Activated naive CD4-positive, alpha-beta T cell treated with anti-CD3 and anti-CD28 coated beads, Interleukin-2, amount 50 U/mL, for 24 hours (primary cell): Measurements from ENCODE around the gene ACE.

Experiments used
- H3K27ac Mint-ChIP-seq: one replicate; pipeline ENCODE4 v1.8.0; 2021; ENCODE audit warnings: mild to moderate bottlenecking, mixed read lengths
- H3K27me3 Mint-ChIP-seq: one replicate; pipeline ENCODE4 v1.8.0; 2021; ENCODE audit warnings: mixed read lengths
- H3K36me3 Mint-ChIP-seq: one replicate; pipeline ENCODE4 v1.8.0; 2021; ENCODE audit warnings: mixed read lengths
- H3K4me1 Mint-ChIP-seq: one replicate; pipeline ENCODE4 v1.8.0; 2021; ENCODE audit warnings: mixed read lengths
- H3K4me3 Mint-ChIP-seq: one replicate; pipeline ENCODE4 v1.8.0; 2021; ENCODE audit warnings: mild to moderate bottlenecking, mixed read lengths
- H3K9me3 Mint-ChIP-seq: one replicate; pipeline ENCODE4 v1.8.0; 2021; ENCODE audit warnings: mixed read lengths

ACE gene

DNA sequence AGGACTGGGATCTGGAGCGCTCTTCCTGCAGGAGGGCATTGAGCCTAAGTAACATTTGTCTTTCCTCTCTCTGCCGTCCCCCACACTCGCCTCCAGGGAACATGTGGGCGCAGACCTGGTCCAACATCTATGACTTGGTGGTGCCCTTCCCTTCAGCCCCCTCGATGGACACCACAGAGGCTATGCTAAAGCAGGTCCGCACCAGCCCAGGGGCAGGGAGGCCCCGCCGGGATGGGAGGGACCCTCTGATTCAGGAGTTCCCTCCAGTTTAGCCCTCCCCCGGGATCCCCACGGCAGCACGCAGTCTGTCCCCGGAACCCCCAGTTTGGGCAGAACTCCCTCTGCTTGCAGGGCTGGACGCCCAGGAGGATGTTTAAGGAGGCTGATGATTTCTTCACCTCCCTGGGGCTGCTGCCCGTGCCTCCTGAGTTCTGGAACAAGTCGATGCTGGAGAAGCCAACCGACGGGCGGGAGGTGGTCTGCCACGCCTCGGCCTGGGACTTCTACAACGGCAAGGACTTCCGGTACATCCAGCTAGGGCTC is 14.1 kb downstream of the ACE start:
- Mint-ChIP-seq H3K4me1 (no peaks in the 10 kb centered on the region), H3K9me3 (no peaks in the 10 kb centered on the region), H3K4me3 (no peak overlapping the region), H3K27me3 (no peaks in the 10 kb centered on the region), H3K36me3 (no peaks in the 10 kb centered on the region), H3K27ac (no peak overlapping the region)

- no peaks in the 10 kb centered on the region for H3K27me3 Mint-ChIP-seq
- H3K4me3 Mint-ChIP-seq: no peak overlapping the region
- no peak overlapping the region for H3K27ac Mint-ChIP-seq
- H3K9me3 Mint-ChIP-seq: no peaks in the 10 kb centered on the region
- no peaks in the 10 kb centered on the region for H3K4me1 Mint-ChIP-seq
- no peaks in the 10 kb centered on the region for H3K36me3 Mint-ChIP-seq
These were observed 14.6 kb downstream of the ACE start for GRCh38 chr17:63491413-63491812.

- Mint-ChIP-seq H3K4me1 (no peaks in the 10 kb centered on the region), H3K9me3 (no peaks in the 10 kb centered on the region), H3K4me3 (no peak overlapping the region), H3K27ac (no peak overlapping the region), H3K27me3 (no peaks in the 10 kb centered on the region), H3K36me3 (no peaks in the 10 kb centered on the region)
These were observed 15.2 kb downstream of the ACE start for GRCh38 chr17:63491977-63492618.

GRCh38 chr17:63492940-63493339 is 16.1 kb downstream of the ACE start:
- Mint-ChIP-seq H3K9me3 (no peaks in the 10 kb centered on the region), H3K27ac (no peak overlapping the region), H3K27me3 (no peaks in the 10 kb centered on the region), H3K36me3 (no peaks in the 10 kb centered on the region), H3K4me1 (no peaks in the 10 kb centered on the region), H3K4me3 (no peak overlapping the region)

- Mint-ChIP-seq H3K4me3 (no peak overlapping the region), H3K9me3 (no peaks in the 10 kb centered on the region), H3K27me3 (no peaks in the 10 kb centered on the region), H3K27ac (no peak overlapping the region), H3K36me3 (no peaks in the 10 kb centered on the region), H3K4me1 (no peaks in the 10 kb centered on the region)
These were observed 16.6 kb downstream of the ACE start for GRCh38 chr17:63493411-63493810.

DNA sequence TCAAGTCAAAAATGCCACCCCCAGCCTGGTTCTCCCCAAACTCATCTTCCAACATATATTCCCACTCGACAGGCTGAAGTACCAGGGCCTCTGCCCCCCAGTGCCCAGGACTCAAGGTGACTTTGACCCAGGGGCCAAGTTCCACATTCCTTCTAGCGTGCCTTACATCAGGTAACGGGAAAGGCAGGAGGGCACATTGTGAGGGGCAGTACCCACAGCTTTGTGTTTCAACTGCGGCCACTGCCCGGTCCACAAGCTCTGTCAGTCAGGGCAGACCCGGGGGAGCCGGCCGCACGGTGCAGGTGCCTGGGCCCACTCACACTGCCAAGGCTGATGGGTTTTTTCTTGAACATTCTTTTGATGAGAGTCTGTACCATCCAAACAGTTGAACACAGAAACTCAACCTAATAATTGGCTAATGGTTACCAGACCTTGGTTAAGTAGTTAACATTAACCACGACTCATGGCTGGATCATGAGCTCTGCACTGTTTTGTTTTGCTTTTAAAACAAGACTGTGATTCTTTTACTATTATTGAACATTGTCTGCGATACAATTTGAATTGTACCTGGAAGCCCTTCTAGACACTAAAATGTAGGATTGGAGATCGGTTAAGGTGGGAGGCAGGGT is 17.6 kb downstream of the ACE start:
- H3K9me3 Mint-ChIP-seq: no peaks in the 10 kb centered on the region
- no peaks in the 10 kb centered on the region for H3K4me1 Mint-ChIP-seq
- no peaks in the 10 kb centered on the region for H3K27me3 Mint-ChIP-seq
- H3K36me3 Mint-ChIP-seq: no peaks in the 10 kb centered on the region
- H3K4me3 Mint-ChIP-seq: no peak overlapping the region
- H3K27ac Mint-ChIP-seq: no peak overlapping the region

- H3K4me3 Mint-ChIP-seq: no peak overlapping the region
- H3K27me3 Mint-ChIP-seq: no peaks in the 10 kb centered on the region
- H3K9me3 Mint-ChIP-seq: no peaks in the 10 kb centered on the region
- no peak overlapping the region for H3K27ac Mint-ChIP-seq
- no peaks in the 10 kb centered on the region for H3K36me3 Mint-ChIP-seq
- no peaks in the 10 kb centered on the region for H3K4me1 Mint-ChIP-seq
These were observed 18.6 kb downstream of the ACE start for GRCh38 chr17:63495491-63495890.

- Mint-ChIP-seq H3K27ac (no peak overlapping the region), H3K4me1 (no peaks in the 10 kb centered on the region), H3K36me3 (no peaks in the 10 kb centered on the region), H3K9me3 (no peaks in the 10 kb centered on the region), H3K4me3 (no peak overlapping the region), H3K27me3 (no peaks in the 10 kb centered on the region)
These were observed 19.3 kb downstream of the ACE start for GRCh38 chr17:63496177-63496576.

DNA sequence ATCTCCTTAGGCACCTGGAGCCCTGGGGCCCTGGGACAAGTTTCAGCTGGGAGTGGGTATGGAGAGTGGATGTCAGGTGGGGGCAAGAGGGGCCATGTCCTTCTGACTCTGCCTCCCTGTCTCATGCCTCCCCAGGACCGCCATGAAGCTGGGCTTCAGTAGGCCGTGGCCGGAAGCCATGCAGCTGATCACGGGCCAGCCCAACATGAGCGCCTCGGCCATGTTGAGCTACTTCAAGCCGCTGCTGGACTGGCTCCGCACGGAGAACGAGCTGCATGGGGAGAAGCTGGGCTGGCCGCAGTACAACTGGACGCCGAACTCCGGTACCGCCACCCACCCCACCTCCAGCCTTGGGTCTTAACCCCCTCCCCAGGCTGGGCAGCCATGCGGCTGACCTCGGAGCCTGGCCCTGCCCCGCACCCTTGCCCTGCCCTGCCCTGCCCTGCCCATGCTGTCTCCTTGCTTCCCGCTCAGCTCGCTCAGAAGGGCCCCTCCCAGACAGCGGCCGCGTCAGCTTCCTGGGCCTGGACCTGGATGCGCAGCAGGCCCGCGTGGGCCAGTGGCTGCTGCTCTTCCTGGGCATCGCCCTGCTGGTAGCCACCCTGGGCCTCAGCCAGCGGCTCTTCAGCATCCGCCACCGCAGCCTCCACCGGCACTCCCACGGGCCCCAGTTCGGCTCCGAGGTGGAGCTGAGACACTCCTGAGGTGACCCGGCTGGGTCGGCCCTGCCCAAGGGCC is 20.0 kb downstream of the ACE start:
- Mint-ChIP-seq H3K27me3 (peaks cover 2% of the 10 kb centered on the region), H3K36me3 (no peaks in the 10 kb centered on the region), H3K4me1 (no peaks in the 10 kb centered on the region), H3K4me3 (no peak overlapping the region), H3K9me3 (no peaks in the 10 kb centered on the region), H3K27ac (no peak overlapping the region)

GRCh38 chr17:63497708-63498483 is 21.0 kb downstream of the ACE start:
- Mint-ChIP-seq H3K4me1 (no peaks in the 10 kb centered on the region), H3K27ac (no peak overlapping the region), H3K4me3 (no peak overlapping the region), H3K27me3 (peaks cover 2% of the 10 kb centered on the region), H3K36me3 (no peaks in the 10 kb centered on the region), H3K9me3 (no peaks in the 10 kb centered on the region)

- H3K4me1 Mint-ChIP-seq: no peaks in the 10 kb centered on the region
- H3K27me3 Mint-ChIP-seq: peaks cover 2% of the 10 kb centered on the region
- no peaks in the 10 kb centered on the region for H3K36me3 Mint-ChIP-seq
- H3K4me3 Mint-ChIP-seq: no peak overlapping the region
- H3K27ac Mint-ChIP-seq: no peak overlapping the region
- H3K9me3 Mint-ChIP-seq: no peaks in the 10 kb centered on the region
These were observed 21.9 kb downstream of the ACE start for GRCh38 chr17:63498626-63499195.

- no peaks in the 10 kb centered on the region for H3K36me3 Mint-ChIP-seq
- no peak overlapping the region for H3K4me3 Mint-ChIP-seq
- H3K27ac Mint-ChIP-seq: no peak overlapping the region
- no peaks in the 10 kb centered on the region for H3K9me3 Mint-ChIP-seq
- H3K4me1 Mint-ChIP-seq: no peaks in the 10 kb centered on the region
- H3K27me3 Mint-ChIP-seq: peaks cover 13% of the 10 kb centered on the region
These were observed 23.9 kb downstream of the ACE start for GRCh38 chr17:63500543-63501390.

DNA sequence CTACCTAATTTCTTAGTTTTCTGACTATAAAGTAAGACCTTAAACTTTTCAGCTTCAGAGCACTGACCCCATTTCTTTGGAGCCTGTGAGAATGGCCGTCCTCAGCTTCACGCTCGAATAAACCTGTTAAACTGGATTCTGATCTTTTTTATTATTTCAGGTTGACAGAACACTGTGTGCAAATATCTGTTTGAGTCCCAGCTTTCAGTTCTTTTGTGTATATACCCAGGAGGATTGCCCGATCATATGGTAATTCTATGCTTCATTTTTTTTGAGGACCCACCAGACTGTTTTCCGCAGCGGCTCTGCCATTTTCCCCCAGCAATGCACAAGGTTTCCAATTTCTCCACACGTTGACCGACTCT is 26.5 kb downstream of the ACE start:
- H3K9me3 Mint-ChIP-seq: no peaks in the 10 kb centered on the region
- H3K4me1 Mint-ChIP-seq: no peaks in the 10 kb centered on the region
- H3K27me3 Mint-ChIP-seq: peaks cover 13% of the 10 kb centered on the region
- no peak overlapping the region for H3K27ac Mint-ChIP-seq
- no peaks in the 10 kb centered on the region for H3K36me3 Mint-ChIP-seq
- H3K4me3 Mint-ChIP-seq: no peak overlapping the region

DNA sequence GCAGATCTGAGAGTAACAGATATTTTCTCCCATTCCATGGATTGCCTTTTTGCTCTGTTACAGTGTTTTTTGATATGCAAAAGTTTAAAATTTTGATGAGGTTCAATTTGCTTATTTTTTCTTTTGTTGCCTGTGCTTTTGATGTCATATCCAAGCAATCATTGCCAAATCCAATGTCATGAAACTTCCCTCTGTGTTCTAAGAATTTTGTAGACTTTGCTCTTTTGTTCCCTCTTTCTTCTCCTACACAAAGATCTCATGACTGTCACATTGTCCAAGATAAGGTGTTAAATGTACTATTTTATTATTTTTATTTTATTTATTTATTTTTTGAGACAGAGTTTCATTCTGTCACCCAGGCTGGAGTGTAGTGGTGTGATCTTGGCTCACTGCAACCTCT is 27.4 kb downstream of the ACE start:
- Mint-ChIP-seq H3K4me3 (no peak overlapping the region), H3K9me3 (no peaks in the 10 kb centered on the region), H3K4me1 (no peaks in the 10 kb centered on the region), H3K27ac (no peak overlapping the region), H3K27me3 (peaks cover 13% of the 10 kb centered on the region), H3K36me3 (no peaks in the 10 kb centered on the region)

DNA sequence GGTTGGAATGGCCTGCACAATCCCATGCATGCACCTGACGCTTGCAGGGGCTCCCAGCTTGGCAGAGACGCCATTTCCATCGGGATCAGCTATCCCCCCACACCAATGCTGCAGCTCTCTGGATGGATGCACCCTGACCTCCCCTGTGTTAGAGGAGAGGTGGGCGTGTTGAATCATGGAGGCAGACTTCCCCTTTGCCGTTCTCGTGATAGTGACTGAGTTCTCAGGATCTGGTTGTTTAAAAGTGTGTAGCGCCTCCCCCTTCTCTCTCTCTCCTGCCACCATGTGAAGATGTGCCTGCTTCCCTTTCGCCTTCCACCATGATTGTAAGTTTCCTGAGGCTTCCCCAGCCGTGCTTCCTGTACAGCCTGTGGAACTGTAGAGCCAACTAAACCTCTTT is 28.5 kb downstream of the ACE start:
- H3K4me3 Mint-ChIP-seq: no peak overlapping the region
- H3K36me3 Mint-ChIP-seq: no peaks in the 10 kb centered on the region
- peak overlapping the region; percentile 21 for H3K27ac Mint-ChIP-seq
- no peaks in the 10 kb centered on the region for H3K4me1 Mint-ChIP-seq
- peaks cover 13% of the 10 kb centered on the region for H3K27me3 Mint-ChIP-seq
- no peaks in the 10 kb centered on the region for H3K9me3 Mint-ChIP-seq
